PC-9 (cell line): ENCODE results near the gene THAP11.

Experiments
- CTCF ChIP-seq: fragments of 200-600 bp; sonication (generic); conservative IDR thresholded peaks from 2 replicates; pipeline ENCODE4 v1.6.1; 2017; ENCODE audit warnings: mixed run types, antibody characterized with exemption, mild to moderate bottlenecking, moderate library complexity
- EZH2 ChIP-seq: fragments of 200-600 bp; sonication (generic); IDR thresholded peaks from 2 replicates; pipeline ENCODE4 v1.8.0; 2017; ENCODE audit warnings: antibody characterized with exemption, low read depth

GRCh38 chr16:67841198-67841815 lies 813 bp upstream of the THAP11 start:
- TF ChIP-seq CTCF (no peak), EZH2 (no peak)
